UCSD-AML1 (cell line): ENCODE measurements around the gene KLHL26.

Experiments used
- DNase-seq: peaks from one replicate; lab custom pipeline; 2025; ENCODE audit not compliant: unreplicated experiment; lab: John Stamatoyannopoulos, UW

KLHL26 gene

GRCh38 chr19:18612772-18613588, 23.8 kb upstream of the KLHL26 start, which contains the start of gene TMEM59L:
TMEM59L (plus strand) TSS chr19:18612870; CDS start chr19:18612959, 89 bp downstream.
- DNase-seq = no peak

GRCh38 chr19:18613589-18614234, 23.1 kb upstream of the KLHL26 start:
- DNase-seq = no peak

- no peak for DNase-seq
Observed at GRCh38 chr19:18616023-18616422, 20.8 kb upstream of the KLHL26 start.

- DNase-seq = no peak
Observed at GRCh38 chr19:18617562-18617961, 19.3 kb upstream of the KLHL26 start.

GRCh38 chr19:18618236-18618635, 18.6 kb upstream of the KLHL26 start:
- no peak for DNase-seq

- no peak for DNase-seq
Observed at GRCh38 chr19:18620311-18620710, 16.5 kb upstream of the KLHL26 start.

GRCh38 chr19:18620902-18621301, 15.9 kb upstream of the KLHL26 start:
- no peak for DNase-seq

GRCh38 chr19:18626906-18627305, 9.9 kb upstream of the KLHL26 start:
- no peak for DNase-seq

GRCh38 chr19:18629166-18630088, 7.4 kb upstream of the KLHL26 start:
- DNase-seq = no peak

- DNase-seq = no peak
Observed at GRCh38 chr19:18633321-18633720, 3.5 kb upstream of the KLHL26 start.

GRCh38 chr19:18634612-18635297, 2.1 kb upstream of the KLHL26 start:
- DNase-seq = no peak

- DNase-seq = no peak
Observed at GRCh38 chr19:18635831-18636182, 1.0 kb upstream of the KLHL26 start.

GRCh38 chr19:18636183-18636968, 452 bp upstream of the KLHL26 start:
- DNase-seq = peak; percentile 99

GRCh38 chr19:18637673-18638630, 1.1 kb downstream of the KLHL26 start:
- DNase-seq = no peak

- DNase-seq = no peak
Observed at GRCh38 chr19:18639706-18640243, 2.9 kb downstream of the KLHL26 start.

GRCh38 chr19:18644196-18645034, 7.6 kb downstream of the KLHL26 start:
- DNase-seq = peak; percentile 41

GRCh38 chr19:18645035-18645511, 8.2 kb downstream of the KLHL26 start:
- no peak for DNase-seq
